ENCODE data around the gene AJAP1. TPM values are rescaled to one million over a fixed set of nuclear protein-coding genes. Genes with fewer than 3 reads are reported as not detected.

AJAP1 gene
- total RNA-seq, 1 donor from 2014 or later: 0.21 TPM

DNA sequence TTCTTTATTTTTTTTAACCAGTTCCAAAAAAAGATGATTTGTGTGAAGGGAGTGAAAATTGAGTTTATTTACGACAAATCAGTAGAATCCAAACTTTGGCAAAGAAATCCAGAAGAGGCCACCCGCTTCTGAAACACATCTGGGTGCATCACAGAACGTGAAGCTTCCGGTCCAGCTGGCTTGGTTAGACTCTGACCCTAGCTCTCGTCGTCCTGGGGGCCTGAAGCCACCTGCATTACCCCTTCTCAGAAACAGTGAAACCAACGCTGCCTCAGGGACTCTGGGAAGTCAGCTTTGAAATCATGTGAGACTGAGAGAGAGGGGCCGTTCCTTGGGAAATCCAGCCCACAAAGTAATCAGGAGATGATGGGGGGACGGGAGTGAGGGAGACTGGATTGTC, 21.8 kb downstream of the AJAP1 start:
- Mint-ChIP-seq H3K4me3 (ENCODE audit: unreplicated experiment) (no peak overlapping the region), H3K36me3 (ENCODE audit: low read depth, unreplicated experiment) (no peaks in the 10 kb centered on the region), H3K27me3 (ENCODE audit: unreplicated experiment) (peaks cover 2% of the 10 kb centered on the region), H3K4me1 (ENCODE audit: unreplicated experiment) (no peaks in the 10 kb centered on the region), H3K27ac (ENCODE audit: unreplicated experiment) (no peak overlapping the region), H3K9me3 (ENCODE audit: unreplicated experiment) (peaks cover 5% of the 10 kb centered on the region)
- TF ChIP-seq, protein P1, sequence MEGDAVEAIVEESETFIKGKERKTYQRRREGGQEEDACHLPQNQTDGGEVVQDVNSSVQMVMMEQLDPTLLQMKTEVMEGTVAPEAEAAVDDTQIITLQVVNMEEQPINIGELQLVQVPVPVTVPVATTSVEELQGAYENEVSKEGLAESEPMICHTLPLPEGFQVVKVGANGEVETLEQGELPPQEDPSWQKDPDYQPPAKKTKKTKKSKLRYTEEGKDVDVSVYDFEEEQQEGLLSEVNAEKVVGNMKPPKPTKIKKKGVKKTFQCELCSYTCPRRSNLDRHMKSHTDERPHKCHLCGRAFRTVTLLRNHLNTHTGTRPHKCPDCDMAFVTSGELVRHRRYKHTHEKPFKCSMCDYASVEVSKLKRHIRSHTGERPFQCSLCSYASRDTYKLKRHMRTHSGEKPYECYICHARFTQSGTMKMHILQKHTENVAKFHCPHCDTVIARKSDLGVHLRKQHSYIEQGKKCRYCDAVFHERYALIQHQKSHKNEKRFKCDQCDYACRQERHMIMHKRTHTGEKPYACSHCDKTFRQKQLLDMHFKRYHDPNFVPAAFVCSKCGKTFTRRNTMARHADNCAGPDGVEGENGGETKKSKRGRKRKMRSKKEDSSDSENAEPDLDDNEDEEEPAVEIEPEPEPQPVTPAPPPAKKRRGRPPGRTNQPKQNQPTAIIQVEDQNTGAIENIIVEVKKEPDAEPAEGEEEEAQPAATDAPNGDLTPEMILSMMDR (IDR thresholded peaks at IDR 0.05; ENCODE audit: unreplicated experiment): no peak
- DNase-seq (ENCODE audit: low spot score): no peak

DNA sequence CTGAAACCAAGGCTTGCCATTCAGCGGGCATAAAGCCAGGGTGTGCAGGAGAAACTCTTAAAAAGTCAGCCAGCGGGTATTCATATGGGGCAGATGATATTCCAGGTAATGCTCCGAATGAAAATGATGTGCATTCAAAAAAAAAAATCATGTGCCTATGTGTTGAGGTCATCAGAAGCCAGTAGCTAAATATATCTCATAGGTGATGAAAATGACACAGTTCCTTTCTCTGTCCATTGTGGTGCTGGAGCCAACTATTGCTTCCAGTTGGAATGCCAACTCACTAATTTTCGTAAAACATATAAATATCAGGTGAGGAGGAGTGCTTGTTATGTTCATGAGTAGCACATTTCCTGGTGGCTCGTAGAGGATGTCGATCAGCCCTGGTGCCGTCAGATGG, 23.2 kb downstream of the AJAP1 start:
- TF ChIP-seq, protein P1 (IDR thresholded peaks at IDR 0.05; ENCODE audit: unreplicated experiment): no peak
- Mint-ChIP-seq H3K4me1 (ENCODE audit: unreplicated experiment) (no peaks in the 10 kb centered on the region), H3K36me3 (ENCODE audit: low read depth, unreplicated experiment) (no peaks in the 10 kb centered on the region), H3K9me3 (ENCODE audit: unreplicated experiment) (peaks cover 5% of the 10 kb centered on the region), H3K27me3 (ENCODE audit: unreplicated experiment) (peaks cover 2% of the 10 kb centered on the region), H3K4me3 (ENCODE audit: unreplicated experiment) (no peak overlapping the region), H3K27ac (ENCODE audit: unreplicated experiment) (no peak overlapping the region)
- DNase-seq (ENCODE audit: low spot score): no peak

- no peak overlapping the region for H3K4me3 Mint-ChIP-seq (ENCODE audit: unreplicated experiment)
- no peak overlapping the region for H3K27ac Mint-ChIP-seq (ENCODE audit: unreplicated experiment)
- peaks cover 2% of the 10 kb centered on the region for H3K27me3 Mint-ChIP-seq (ENCODE audit: unreplicated experiment)
- DNase-seq (ENCODE audit: low spot score): no peak
- peaks cover 5% of the 10 kb centered on the region for H3K9me3 Mint-ChIP-seq (ENCODE audit: unreplicated experiment)
- H3K4me1 Mint-ChIP-seq (ENCODE audit: unreplicated experiment): no peaks in the 10 kb centered on the region
- TF ChIP-seq, protein P1 (IDR thresholded peaks at IDR 0.05; ENCODE audit: unreplicated experiment): no peak
- no peaks in the 10 kb centered on the region for H3K36me3 Mint-ChIP-seq (ENCODE audit: low read depth, unreplicated experiment)
Observed at GRCh38 chr1:4678066-4678717, 23.8 kb downstream of the AJAP1 start.

GRCh38 chr1:4681026-4681425, 26.6 kb downstream of the AJAP1 start:
- TF ChIP-seq, protein P1 (IDR thresholded peaks at IDR 0.05; ENCODE audit: unreplicated experiment): no peak
- Mint-ChIP-seq H3K36me3 (ENCODE audit: low read depth, unreplicated experiment) (no peaks in the 10 kb centered on the region), H3K4me1 (ENCODE audit: unreplicated experiment) (peaks cover 3% of the 10 kb centered on the region), H3K4me3 (ENCODE audit: unreplicated experiment) (no peak overlapping the region), H3K9me3 (ENCODE audit: unreplicated experiment) (peaks cover 5% of the 10 kb centered on the region), H3K27me3 (ENCODE audit: unreplicated experiment) (peaks cover 2% of the 10 kb centered on the region), H3K27ac (ENCODE audit: unreplicated experiment) (no peak overlapping the region)
- no peak for DNase-seq (ENCODE audit: low spot score)

- H3K9me3 Mint-ChIP-seq (ENCODE audit: unreplicated experiment): peaks cover 5% of the 10 kb centered on the region
- TF ChIP-seq, protein P1 (IDR thresholded peaks at IDR 0.05; ENCODE audit: unreplicated experiment): no peak
- H3K27me3 Mint-ChIP-seq (ENCODE audit: unreplicated experiment): peaks cover 3% of the 10 kb centered on the region
- no peaks in the 10 kb centered on the region for H3K36me3 Mint-ChIP-seq (ENCODE audit: low read depth, unreplicated experiment)
- no peak overlapping the region for H3K27ac Mint-ChIP-seq (ENCODE audit: unreplicated experiment)
- peaks cover 3% of the 10 kb centered on the region for H3K4me1 Mint-ChIP-seq (ENCODE audit: unreplicated experiment)
- DNase-seq (ENCODE audit: low spot score): no peak
- H3K4me3 Mint-ChIP-seq (ENCODE audit: unreplicated experiment): no peak overlapping the region
Observed at GRCh38 chr1:4682607-4683220, 28.3 kb downstream of the AJAP1 start.
